ENCODE measurements around the gene CYP4F3.

The CYP4F3 gene

DNA sequence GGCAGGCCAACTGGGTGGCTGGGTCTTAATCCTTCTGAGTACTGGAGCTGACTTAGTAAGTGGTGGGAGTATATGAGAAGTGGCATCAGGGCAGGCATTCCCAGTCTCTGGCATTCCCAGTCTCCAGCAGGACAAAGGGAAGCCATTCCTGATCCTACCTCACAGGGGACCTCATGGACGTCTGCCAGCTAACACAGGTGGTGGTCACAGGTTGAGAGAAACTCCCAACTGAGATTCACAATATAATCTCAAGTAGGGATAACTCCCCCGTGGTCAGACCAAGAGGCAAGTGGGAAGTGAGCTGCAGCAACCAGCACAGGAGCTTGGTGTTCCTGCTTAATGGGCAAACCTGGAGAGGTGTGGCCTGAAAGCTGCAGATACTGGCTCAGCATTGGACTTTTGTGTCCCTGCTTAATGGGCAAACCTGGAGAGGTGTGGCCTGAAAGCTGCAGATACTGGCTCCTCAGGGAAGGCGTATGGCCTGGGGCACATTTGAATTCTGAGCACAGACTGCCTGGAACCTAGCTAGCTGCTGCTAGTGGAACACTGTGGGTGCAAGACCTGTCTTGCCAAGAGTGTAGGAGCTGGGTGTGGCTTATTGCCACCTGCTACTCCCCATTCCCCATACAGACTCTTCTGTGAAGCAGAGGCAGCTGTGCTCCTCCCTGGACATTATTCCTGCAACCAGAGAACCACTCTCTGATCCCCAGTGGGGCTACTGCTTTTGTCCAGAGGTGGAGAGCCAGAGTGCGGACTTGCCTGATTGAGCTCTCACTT, 61.2 kb downstream of the CYP4F3 start:
- no peak overlapping the region for H3K4me2 ChIP-seq (ENCODE audit: low read length)
- H3K79me2 ChIP-seq, result no peaks in the 10 kb centered on the region
- H3K27ac ChIP-seq, result no peak overlapping the region
- H3K4me1 ChIP-seq, result no peaks in the 10 kb centered on the region
- no peaks in the 10 kb centered on the region for H3K27me3 ChIP-seq (ENCODE audit: control insufficient read depth, insufficient read depth, low read length)
- no peak overlapping the region for H3K9ac ChIP-seq
- H3K4me3 ChIP-seq (ENCODE audit: low read depth, low read length), result no peak overlapping the region
- no peak for TF ChIP-seq CTCF (IDR thresholded peaks at IDR 0.05)
- no peaks in the 10 kb centered on the region for H3K9me3 ChIP-seq (ENCODE audit: control insufficient read depth, low read length)
- no peak overlapping the region for H2AFZ ChIP-seq
- H3K36me3 ChIP-seq (ENCODE audit: control insufficient read depth, insufficient read depth, low read length), result no peaks in the 10 kb centered on the region

- Histone ChIP-seq H3K79me2 (no peaks in the 10 kb centered on the region), H3K4me2 (ENCODE audit: low read length) (no peak overlapping the region), H3K4me1 (no peaks in the 10 kb centered on the region), H3K27ac (no peak overlapping the region), H3K9ac (no peak overlapping the region), H3K36me3 (ENCODE audit: control insufficient read depth, insufficient read depth, low read length) (no peaks in the 10 kb centered on the region), H2AFZ (no peak overlapping the region), H3K9me3 (ENCODE audit: control insufficient read depth, low read length) (no peaks in the 10 kb centered on the region), H3K27me3 (ENCODE audit: control insufficient read depth, insufficient read depth, low read length) (no peaks in the 10 kb centered on the region), H3K4me3 (ENCODE audit: low read depth, low read length) (no peak overlapping the region)
- no peak for TF ChIP-seq CTCF (IDR thresholded peaks at IDR 0.05)
Observed at GRCh38 chr19:15702534-15702930, 61.8 kb downstream of the CYP4F3 start.

All from parathyroid adenoma (tissue), 2 donors.